ENCODE measurements around the gene KLHL26. TPM values are rescaled to one million over a fixed set of nuclear protein-coding genes. Genes with fewer than 3 reads are reported as not detected.

Gene KLHL26
- total and polyA plus RNA-seq, 2 of the 13 experiments (the other 11 are each of a cell fraction or from before 2014, with no cell fraction given), result 1.5 to 1.7 TPM

GRCh38 chr19:18665771-18666202, 29.0 kb downstream of the KLHL26 start (continued):
- TF ChIP-seq, protein P1, sequence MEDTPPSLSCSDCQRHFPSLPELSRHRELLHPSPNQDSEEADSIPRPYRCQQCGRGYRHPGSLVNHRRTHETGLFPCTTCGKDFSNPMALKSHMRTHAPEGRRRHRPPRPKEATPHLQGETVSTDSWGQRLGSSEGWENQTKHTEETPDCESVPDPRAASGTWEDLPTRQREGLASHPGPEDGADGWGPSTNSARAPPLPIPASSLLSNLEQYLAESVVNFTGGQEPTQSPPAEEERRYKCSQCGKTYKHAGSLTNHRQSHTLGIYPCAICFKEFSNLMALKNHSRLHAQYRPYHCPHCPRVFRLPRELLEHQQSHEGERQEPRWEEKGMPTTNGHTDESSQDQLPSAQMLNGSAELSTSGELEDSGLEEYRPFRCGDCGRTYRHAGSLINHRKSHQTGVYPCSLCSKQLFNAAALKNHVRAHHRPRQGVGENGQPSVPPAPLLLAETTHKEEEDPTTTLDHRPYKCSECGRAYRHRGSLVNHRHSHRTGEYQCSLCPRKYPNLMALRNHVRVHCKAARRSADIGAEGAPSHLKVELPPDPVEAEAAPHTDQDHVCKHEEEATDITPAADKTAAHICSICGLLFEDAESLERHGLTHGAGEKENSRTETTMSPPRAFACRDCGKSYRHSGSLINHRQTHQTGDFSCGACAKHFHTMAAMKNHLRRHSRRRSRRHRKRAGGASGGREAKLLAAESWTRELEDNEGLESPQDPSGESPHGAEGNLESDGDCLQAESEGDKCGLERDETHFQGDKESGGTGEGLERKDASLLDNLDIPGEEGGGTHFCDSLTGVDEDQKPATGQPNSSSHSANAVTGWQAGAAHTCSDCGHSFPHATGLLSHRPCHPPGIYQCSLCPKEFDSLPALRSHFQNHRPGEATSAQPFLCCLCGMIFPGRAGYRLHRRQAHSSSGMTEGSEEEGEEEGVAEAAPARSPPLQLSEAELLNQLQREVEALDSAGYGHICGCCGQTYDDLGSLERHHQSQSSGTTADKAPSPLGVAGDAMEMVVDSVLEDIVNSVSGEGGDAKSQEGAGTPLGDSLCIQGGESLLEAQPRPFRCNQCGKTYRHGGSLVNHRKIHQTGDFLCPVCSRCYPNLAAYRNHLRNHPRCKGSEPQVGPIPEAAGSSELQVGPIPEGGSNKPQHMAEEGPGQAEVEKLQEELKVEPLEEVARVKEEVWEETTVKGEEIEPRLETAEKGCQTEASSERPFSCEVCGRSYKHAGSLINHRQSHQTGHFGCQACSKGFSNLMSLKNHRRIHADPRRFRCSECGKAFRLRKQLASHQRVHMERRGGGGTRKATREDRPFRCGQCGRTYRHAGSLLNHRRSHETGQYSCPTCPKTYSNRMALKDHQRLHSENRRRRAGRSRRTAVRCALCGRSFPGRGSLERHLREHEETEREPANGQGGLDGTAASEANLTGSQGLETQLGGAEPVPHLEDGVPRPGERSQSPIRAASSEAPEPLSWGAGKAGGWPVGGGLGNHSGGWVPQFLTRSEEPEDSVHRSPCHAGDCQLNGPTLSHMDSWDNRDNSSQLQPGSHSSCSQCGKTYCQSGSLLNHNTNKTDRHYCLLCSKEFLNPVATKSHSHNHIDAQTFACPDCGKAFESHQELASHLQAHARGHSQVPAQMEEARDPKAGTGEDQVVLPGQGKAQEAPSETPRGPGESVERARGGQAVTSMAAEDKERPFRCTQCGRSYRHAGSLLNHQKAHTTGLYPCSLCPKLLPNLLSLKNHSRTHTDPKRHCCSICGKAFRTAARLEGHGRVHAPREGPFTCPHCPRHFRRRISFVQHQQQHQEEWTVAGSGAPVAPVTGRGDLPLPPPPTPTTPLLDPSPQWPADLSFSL (CRISPR knock-in tag; IDR thresholded peaks at IDR 0.05), result no peak
- TF ChIP-seq PITX1 (CRISPR knock-in tag; IDR thresholded peaks at IDR 0.05) (no peak), ZNF775 (CRISPR knock-in tag; IDR thresholded peaks at IDR 0.05; ENCODE audit: borderline replicate concordance) (no peak)

DNA sequence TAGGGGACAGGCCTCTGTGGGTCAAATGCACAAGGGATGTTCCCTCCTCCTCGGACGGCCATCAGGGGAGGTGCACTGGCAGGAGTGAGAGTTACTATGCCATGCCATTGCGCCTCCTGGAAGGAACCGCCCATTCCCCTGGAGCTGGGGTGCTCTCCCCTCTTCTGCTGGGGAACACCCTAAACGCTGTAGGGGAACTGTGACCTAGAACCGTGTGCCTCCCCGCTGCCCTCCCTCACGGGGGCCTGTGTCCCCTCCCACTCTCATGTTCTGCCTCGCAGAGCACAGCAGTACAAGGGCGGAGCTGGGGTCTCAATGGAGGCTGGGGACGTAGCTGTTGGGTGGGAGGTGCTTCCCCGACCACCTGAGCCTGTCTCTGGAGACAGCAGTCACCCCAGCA, 29.5 kb downstream of the KLHL26 start:
- no peak overlapping the region for H3K27ac ChIP-seq (ENCODE audit: extremely low read length, insufficient read depth, low read length)
- no peak overlapping the region for H3K4me2 ChIP-seq (ENCODE audit: low read depth, low read length)
- in situ Hi-C loops (cut with HindIII; ENCODE audit: extremely low pct_ligation_motif_present, low pct_unique_long_range_greater_than_20kb) (no loop called here), intact Hi-C loops (cut with micrococcal nuclease; ENCODE audit: unreplicated experiment) (no loop called here)
- H3K79me2 ChIP-seq (ENCODE audit: insufficient read depth, low read length), result no peaks in the 10 kb centered on the region
- peaks cover 10% of the 10 kb centered on the region for H3K4me1 ChIP-seq (ENCODE audit: insufficient read depth, low read length)
- no peak for DNase-seq (ENCODE audit: low spot score)
- no peak overlapping the region for H3K4me3 ChIP-seq (replicated peaks in 1 of 3; ENCODE audit: insufficient read depth in 1 of 3, low read depth in 2 of 3, low read length in 3 of 3)
- no peaks in the 10 kb centered on the region for H3K9me3 ChIP-seq (ENCODE audit: low read length)
- H3K27me3 ChIP-seq (ENCODE audit: control insufficient read depth in 1 of 2, insufficient read depth in 2 of 2, low read length in 2 of 2), result no peaks in the 10 kb centered on the region
- WGBS (ENCODE audit: low lambda C conversion rate), result no CpG with 5 or more reads among the region's 12 CpGs
- no peak for FAIRE-seq
- H3K36me3 ChIP-seq (replicated peaks in 1 of 2; ENCODE audit: control insufficient read depth in 1 of 2, insufficient read depth in 2 of 2, low read length in 2 of 2), result peaks cover 6 to 7% of the 10 kb centered on the region in 2 experiments; a peak in 3 of 5 replicates
- no peak for ATAC-seq
- no peak overlapping the region for H2AFZ ChIP-seq (ENCODE audit: low read length)
- POLR2A ChIA-PET, result no interaction called here
- TF ChIP-seq CENPBD1 (CRISPR knock-in tag; IDR thresholded peaks at IDR 0.05; ENCODE audit: borderline replicate concordance, low read depth) (no peak), ZNF24 (IDR thresholded peaks at IDR 0.05) (no peak), ZBTB26 (CRISPR knock-in tag; IDR thresholded peaks at IDR 0.05; ENCODE audit: borderline replicate concordance) (no peak), ATF7 (IDR thresholded peaks at IDR 0.05) (no peak), ATF7 (CRISPR knock-in tag; IDR thresholded peaks at IDR 0.05) (no peak), TOE1 (CRISPR knock-in tag; IDR thresholded peaks at IDR 0.05) (no peak), ZNF607 (CRISPR knock-in tag; IDR thresholded peaks at IDR 0.05; ENCODE audit: borderline replicate concordance) (no peak), NCOA1 (CRISPR knock-in tag; IDR thresholded peaks at IDR 0.05) (no peak), ARID3A (IDR thresholded peaks at IDR 0.05; ENCODE audit: low read depth, low read length) (no peak)
- CTCF ChIA-PET (ENCODE audit: low intra/inter-chr PET ratio, low total read pairs), result no interaction called here
- no peak overlapping the region for H3K9ac ChIP-seq (ENCODE audit: insufficient read depth, low read depth, low read length)
- BruUV-seq (replicated peaks), result no TSS peak
- H4K20me1 ChIP-seq (ENCODE audit: insufficient read depth, low read length), result no peaks in the 10 kb centered on the region
